Lower leg skin (tissue), 3 donors: ENCODE results near the gene JAM3.

Experiments
- CTCF ChIP-seq, 3 donors: fragments of 450-650 bp; IDR thresholded peaks; one replicate each; pipeline ENCODE4 v1.5.1; 2016; ENCODE audit warnings: antibody characterized with exemption in 3 of 3, mild to moderate bottlenecking in 3 of 3, moderate library complexity in 2 of 3
- POLR2A ChIP-seq, 2 donors: fragments of 450-650 bp; IDR thresholded peaks; one replicate each; pipeline ENCODE4 v1.6.1; 2016 to 2017; ENCODE audit warnings: antibody characterized with exemption in 2 of 2, mild to moderate bottlenecking in 1 of 2, moderate library complexity in 1 of 2

DNA sequence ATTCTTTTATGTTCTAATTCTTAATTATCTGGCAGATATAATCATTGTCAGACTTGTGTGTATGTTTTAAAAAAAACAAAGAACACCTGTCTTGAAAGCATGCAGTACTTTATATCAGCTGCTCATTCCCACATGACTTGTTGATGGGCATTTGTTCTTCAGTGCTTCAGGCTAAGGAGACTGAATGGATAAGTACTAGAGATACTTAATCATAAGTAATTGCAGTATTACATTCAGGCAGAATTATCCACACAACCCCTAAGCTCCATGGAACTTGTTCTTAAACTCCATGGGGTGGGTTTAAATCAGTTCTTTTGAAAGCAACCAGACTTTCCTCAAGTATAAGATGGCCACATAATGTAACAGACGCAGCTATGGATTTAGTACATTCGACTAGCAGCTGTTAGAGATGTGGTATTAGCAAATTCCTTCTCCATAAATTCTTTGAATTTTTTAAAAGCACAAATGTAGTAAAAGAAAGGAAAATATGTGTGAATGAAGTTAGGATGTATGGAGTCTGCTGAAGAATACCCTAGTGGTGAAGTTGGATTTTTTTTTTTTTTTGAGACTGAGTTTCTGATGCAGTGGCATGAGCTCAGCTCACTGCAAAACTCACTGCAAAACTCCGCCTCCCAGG lies 3.0 kb downstream of the JAM3 start:
- TF ChIP-seq CTCF (IDR thresholded peaks at IDR 0.05) (no peak), POLR2A (IDR thresholded peaks at IDR 0.05) (no peak)
